Measurements from ENCODE around the gene CFAP20DC. TPM values are rescaled to one million over a fixed set of nuclear protein-coding genes. Genes with fewer than 3 reads are reported as not detected.

Gene CFAP20DC
- total RNA-seq, 6 donors from 2014 or later = 0.30 to 4.3 (median 0.37) TPM; not detected in 1

- DNase-seq = no peak
- TF ChIP-seq EP300 (IDR thresholded peaks at IDR 0.05) = no peak
- no peak for TF ChIP-seq POLR2A (IDR thresholded peaks at IDR 0.05)
- TF ChIP-seq POLR2AphosphoS5 (IDR thresholded peaks at IDR 0.05) = no peak
- TF ChIP-seq CTCF (IDR thresholded peaks at IDR 0.05) = no peak
- Histone ChIP-seq H3K4me3 (no peak overlapping the region), H3K4me1 (no peaks in the 10 kb centered on the region), H3K36me3 (no peaks in the 10 kb centered on the region), H3K27ac (no peak overlapping the region), H3K27me3 (no peaks in the 10 kb centered on the region), H3K9me3 (no peaks in the 10 kb centered on the region)
- 77 to 87% methylated on average over 2 of the region's 2 CpGs for WGBS, 2 donors
- ATAC-seq (ENCODE audit: low FRiP score in 2 of 2) = no peak
Measured at GRCh38 chr3:58999134-58999773, 50.6 kb downstream of the CFAP20DC start.

- Histone ChIP-seq H3K4me3 (no peak overlapping the region), H3K27ac (no peak overlapping the region), H3K9me3 (no peaks in the 10 kb centered on the region), H3K36me3 (no peaks in the 10 kb centered on the region), H3K27me3 (no peaks in the 10 kb centered on the region), H3K4me1 (no peaks in the 10 kb centered on the region)
- ATAC-seq (ENCODE audit: low FRiP score in 2 of 2) (peak in 1 of 2 donors; percentile 91), DNase-seq (no peak)
- 81 to 85% methylated on average over 4 of the region's 4 CpGs for WGBS, 2 donors
- TF ChIP-seq POLR2AphosphoS5 (IDR thresholded peaks at IDR 0.05) (no peak), POLR2A (IDR thresholded peaks at IDR 0.05) (no peak), EP300 (IDR thresholded peaks at IDR 0.05) (no peak), CTCF (IDR thresholded peaks at IDR 0.05) (no peak)
Measured at GRCh38 chr3:58998476-58999117, 51.2 kb downstream of the CFAP20DC start.

- H3K9me3 ChIP-seq = no peaks in the 10 kb centered on the region
- DNase-seq = peak in 1 of 2 donors; percentile 2
- no peaks in the 10 kb centered on the region for H3K4me1 ChIP-seq
- no peak overlapping the region for H3K27ac ChIP-seq
- no peak overlapping the region for H3K4me3 ChIP-seq
- TF ChIP-seq POLR2A (IDR thresholded peaks at IDR 0.05) (no peak), EP300 (IDR thresholded peaks at IDR 0.05) (no peak), CTCF (IDR thresholded peaks at IDR 0.05) (no peak), POLR2AphosphoS5 (IDR thresholded peaks at IDR 0.05) (no peak)
- H3K27me3 ChIP-seq = no peaks in the 10 kb centered on the region
- no peaks in the 10 kb centered on the region for H3K36me3 ChIP-seq
- no peak for ATAC-seq (ENCODE audit: low FRiP score in 2 of 2)
- 84 to 88% methylated on average over 5 of the region's 5 CpGs for WGBS, 2 donors
Measured at GRCh38 chr3:58996730-58997129, 53.1 kb downstream of the CFAP20DC start.

GRCh38 chr3:58994746-58995330 is 55.0 kb downstream of the CFAP20DC start:
- peak in 5 of 6 experiments; percentile 25 to 37 (median 33) for TF ChIP-seq CTCF (IDR thresholded peaks at IDR 0.05)
- no peak for TF ChIP-seq POLR2A (IDR thresholded peaks at IDR 0.05)
- TF ChIP-seq POLR2AphosphoS5 (IDR thresholded peaks at IDR 0.05) = no peak
- no peaks in the 10 kb centered on the region for H3K4me1 ChIP-seq
- no peak overlapping the region for H3K27ac ChIP-seq
- 22 to 24% methylated on average over 6 of the region's 6 CpGs for WGBS, 2 donors
- no peak for ATAC-seq (ENCODE audit: low FRiP score in 2 of 2)
- H3K4me3 ChIP-seq = no peak overlapping the region
- H3K9me3 ChIP-seq = no peaks in the 10 kb centered on the region
- no peaks in the 10 kb centered on the region for H3K36me3 ChIP-seq
- no peaks in the 10 kb centered on the region for H3K27me3 ChIP-seq
- no peak for DNase-seq
